ENCODE results near the gene RNU6-1.

The RNU6-1 gene

GRCh38 chr15:67857220-67857619 is 17.4 kb upstream of the RNU6-1 start:
- DNase-seq (ENCODE audit: low read depth) = no peak

- DNase-seq (ENCODE audit: low read depth) = no peak
Observed at GRCh38 chr15:67855842-67856241, 16.0 kb upstream of the RNU6-1 start.

GRCh38 chr15:67854358-67854757 is 14.5 kb upstream of the RNU6-1 start:
- DNase-seq (ENCODE audit: low read depth) = no peak

- no peak for DNase-seq (ENCODE audit: low read depth)
Observed at GRCh38 chr15:67853454-67853853, 13.6 kb upstream of the RNU6-1 start.

GRCh38 chr15:67852418-67852817 is 12.6 kb upstream of the RNU6-1 start:
- no peak for DNase-seq (ENCODE audit: low read depth)

GRCh38 chr15:67850994-67851571 is 11.2 kb upstream of the RNU6-1 start:
- no peak for DNase-seq (ENCODE audit: low read depth)

GRCh38 chr15:67850336-67850735 is 10.5 kb upstream of the RNU6-1 start:
- DNase-seq (ENCODE audit: low read depth) = no peak

- no peak for DNase-seq (ENCODE audit: low read depth)
Observed at GRCh38 chr15:67849538-67849937, 9.7 kb upstream of the RNU6-1 start.

GRCh38 chr15:67845974-67846373 is 6.1 kb upstream of the RNU6-1 start:
- no peak for DNase-seq (ENCODE audit: low read depth)

- DNase-seq (ENCODE audit: low read depth) = no peak
Observed at GRCh38 chr15:67843571-67844387, 3.9 kb upstream of the RNU6-1 start.

- DNase-seq (ENCODE audit: low read depth) = no peak
Observed at GRCh38 chr15:67843092-67843501, 3.3 kb upstream of the RNU6-1 start.

GRCh38 chr15:67841513-67841762 is 1.6 kb upstream of the RNU6-1 start:
- DNase-seq (ENCODE audit: low read depth) = no peak

GRCh38 chr15:67840749-67841512 is 1.1 kb upstream of the RNU6-1 start:
- DNase-seq (ENCODE audit: low read depth) = no peak

- DNase-seq (ENCODE audit: low read depth) = no peak
Observed at GRCh38 chr15:67839499-67839928, 331 bp downstream of the RNU6-1 start.

- DNase-seq (ENCODE audit: low read depth) = no peak
Observed at GRCh38 chr15:67838789-67839332, 984 bp downstream of the RNU6-1 start.

- no peak for DNase-seq (ENCODE audit: low read depth)
Observed at GRCh38 chr15:67836955-67837354, 2.9 kb downstream of the RNU6-1 start.

GRCh38 chr15:67836477-67836876 is 3.4 kb downstream of the RNU6-1 start:
- DNase-seq (ENCODE audit: low read depth) = no peak

- DNase-seq (ENCODE audit: low read depth) = no peak
Observed at GRCh38 chr15:67836134-67836455, 3.8 kb downstream of the RNU6-1 start.

GRCh38 chr15:67835297-67836133 is 4.3 kb downstream of the RNU6-1 start:
- no peak for DNase-seq (ENCODE audit: low read depth)

- DNase-seq (ENCODE audit: low read depth) = no peak
Observed at GRCh38 chr15:67834581-67835296, 5.1 kb downstream of the RNU6-1 start.

- no peak for DNase-seq (ENCODE audit: low read depth)
Observed at GRCh38 chr15:67833710-67834511, 5.9 kb downstream of the RNU6-1 start.

Data from GM04503 (cell line).